Measurements from ENCODE around the gene TCF3.
"Not testable (repeated sequence)": the region's sequence is repeated elsewhere in the genome, so short reads cannot be mapped to it uniquely, and the experiment has no call there.

TCF3 gene

GRCh38 chr19:1650650-1651567 is 1.5 kb downstream of the TCF3 start:
- no peak for FAIRE-seq

GRCh38 chr19:1649706-1650649 is 2.4 kb downstream of the TCF3 start:
- FAIRE-seq, result no peak

GRCh38 chr19:1648920-1649541 is 3.4 kb downstream of the TCF3 start:
- no peak for FAIRE-seq

GRCh38 chr19:1648459-1648849 is 4.0 kb downstream of the TCF3 start:
- FAIRE-seq, result no peak

GRCh38 chr19:1647501-1648458 is 4.6 kb downstream of the TCF3 start:
- no peak for FAIRE-seq

GRCh38 chr19:1646659-1647453 is 5.6 kb downstream of the TCF3 start:
- FAIRE-seq, result no peak

- no peak for FAIRE-seq
Measured at GRCh38 chr19:1646149-1646548, 6.3 kb downstream of the TCF3 start.

- no peak for FAIRE-seq
Measured at GRCh38 chr19:1645299-1645698, 7.1 kb downstream of the TCF3 start.

GRCh38 chr19:1644070-1644469 is 8.3 kb downstream of the TCF3 start:
- no peak for FAIRE-seq

- FAIRE-seq, result not testable (repeated sequence)
Measured at GRCh38 chr19:1640893-1641448, 11.4 kb downstream of the TCF3 start.

GRCh38 chr19:1636325-1637236 is 15.8 kb downstream of the TCF3 start:
- FAIRE-seq, result no peak

- no peak for FAIRE-seq
Measured at GRCh38 chr19:1634938-1635243, 17.5 kb downstream of the TCF3 start.

- FAIRE-seq, result no peak
Measured at GRCh38 chr19:1634242-1634937, 18.0 kb downstream of the TCF3 start.

GRCh38 chr19:1633269-1633826 is 19.1 kb downstream of the TCF3 start:
- no peak for FAIRE-seq

GRCh38 chr19:1632462-1633268 is 19.8 kb downstream of the TCF3 start:
- FAIRE-seq, result no peak

- no peak for FAIRE-seq
Measured at GRCh38 chr19:1631557-1632100, 20.8 kb downstream of the TCF3 start.

GRCh38 chr19:1630811-1631210 is 21.6 kb downstream of the TCF3 start:
- FAIRE-seq, result no peak

- FAIRE-seq, result no peak
Measured at GRCh38 chr19:1630012-1630411, 22.4 kb downstream of the TCF3 start.
